HFF-Myc (cell line): ENCODE measurements around the gene GM2A.

Experiments used
- DNase-seq: peaks from one replicate; pipeline ENCODE4 v3.0.0-alpha.2; 2011; ENCODE audit warnings: low read depth; ENCODE audit errors: extremely low read depth
- H3K4me3 ChIP-seq: replicated peaks from 2 replicates; pipeline ENCODE4 v1.5.1; 2011; ENCODE audit warnings: low read depth, mild to moderate bottlenecking, control low read depth, low read length
- CTCF ChIP-seq: IDR thresholded peaks from 2 replicates; pipeline ENCODE4 v1.5.1; 2012; ENCODE audit warnings: mild to moderate bottlenecking, low read depth, low read length, control low read depth; ENCODE audit errors: missing control alignments

Gene GM2A

GRCh38 chr5:151318850-151319732 is 66.1 kb downstream of the GM2A start:
- TF ChIP-seq CTCF, result no peak
- DNase-seq, result no peak
- H3K4me3 ChIP-seq, result no peak overlapping the region
